Measurements from ENCODE around the gene IGFBP3. TPM values are rescaled to one million over a fixed set of nuclear protein-coding genes. Genes with fewer than 3 reads are reported as not detected.

Gene IGFBP3
- total and polyA plus RNA-seq, 2 of the 13 experiments (the other 11 are each of a cell fraction or from before 2014, with no cell fraction given): 57.5 TPM; not detected in 1

- 0 out of 2 replicates have a peak, but pooled peaks have one; percentile 9 for TF ChIP-seq ZHX2 (IDR thresholded peaks at IDR 0.05; ENCODE audit: low read depth)
- no peak for TF ChIP-seq ZHX2 (CRISPR knock-in tag; IDR thresholded peaks at IDR 0.05; ENCODE audit: borderline replicate concordance)
- no peak; the same call in 1 of the 2 replicates for TF ChIP-seq IRX3 (CRISPR knock-in tag; IDR thresholded peaks at IDR 0.05; ENCODE audit: borderline replicate concordance, low read depth)
- TF ChIP-seq AGO2 (optimal IDR thresholded peaks at IDR 0.05; ENCODE audit: low read depth, low read length): no peak
- no peak for TF ChIP-seq ZNF569 (CRISPR knock-in tag; IDR thresholded peaks at IDR 0.05; ENCODE audit: borderline replicate concordance)
- peak; percentile 40; the same call in 1 of the 2 replicates for TF ChIP-seq GATA4 (IDR thresholded peaks at IDR 0.05; ENCODE audit: borderline replicate concordance, low read depth)
- TF ChIP-seq CBX1 (IDR thresholded peaks at IDR 0.05; ENCODE audit: low read depth): peak; percentile 51
- no peak for TF ChIP-seq DZIP1 (CRISPR knock-in tag; IDR thresholded peaks at IDR 0.05)
- peak; percentile 46; the same call in 1 of the 2 replicates for TF ChIP-seq ZNF512B (CRISPR knock-in tag; IDR thresholded peaks at IDR 0.05; ENCODE audit: borderline replicate concordance)
- no peak; the same call in 1 of the 2 replicates for TF ChIP-seq ZNF766 (CRISPR knock-in tag; IDR thresholded peaks at IDR 0.05; ENCODE audit: borderline replicate concordance)
- no peak for TF ChIP-seq HNF4A (CRISPR knock-in tag; IDR thresholded peaks at IDR 0.05)
- TF ChIP-seq RFX1 (IDR thresholded peaks at IDR 0.05): no peak
- TF ChIP-seq ZNF773 (CRISPR knock-in tag; IDR thresholded peaks at IDR 0.05; ENCODE audit: borderline replicate concordance): no peak; the same call in 1 of the 2 replicates
- no peak; the same call in 1 of the 2 replicates for TF ChIP-seq ZNF20 (CRISPR knock-in tag; IDR thresholded peaks at IDR 0.05)
Measured at GRCh38 chr7:45891462-45892402, 29.3 kb downstream of the IGFBP3 start (continued).

Data from HepG2 (cell line).